B cell (primary cell): ENCODE results near the gene ME1. TPM values are rescaled to one million over a fixed set of nuclear protein-coding genes. Genes with fewer than 3 reads are reported as not detected.

ENCODE experiments used
- ATAC-seq: fragments of 200-7000 bp; cut with Tn5 transposase; one replicate; pipeline ENCODE4 v1.10.0; 2021; ENCODE audit warnings: low read depth, mild to moderate bottlenecking, moderate number of reproducible peaks, moderate library complexity
- CTCF ChIA-PET: fragments of 350-600 bp; sonication (Branson Sonifier 250); formaldehyde crosslinking; loops from one replicate; lab custom pipeline; 2021; ENCODE audit warnings: antibody characterized with exemption, inconsistent platforms; lab: Charles Lee
- POLR2A ChIA-PET: fragments of 350-600 bp; sonication (Branson Sonifier 250); formaldehyde crosslinking; loops from one replicate; lab custom pipeline; 2021; ENCODE audit warnings: antibody characterized with exemption; lab: Charles Lee
- DNase-seq: peaks from one replicate; pipeline ENCODE4 v3.0.0; 2013
- H2AFZ ChIP-seq: 2 replicates; pipeline ENCODE4 v1.6.1; 2012; ENCODE audit warnings: mild to moderate bottlenecking, low read depth, low read length; ENCODE audit not compliant: insufficient read depth, poor library complexity, severe bottlenecking
- H3K27ac ChIP-seq, 2 donors: 1 replicate in 1 of 2; 2 replicates in 1 of 2; pipeline ENCODE4 v1.5.1; 2012 to 2013; ENCODE audit warnings: low read length in 2 of 2, mild to moderate bottlenecking in 2 of 2, moderate library complexity in 1 of 2
- H3K27me3 ChIP-seq, 4 experiments: fragments of 200-600 bp in 1 of 4; sonication (generic) in 1 of 4; replicated peaks in 1 of 4; 1 replicate in 2 of 4; 2 replicates in 2 of 4; pipeline versions ENCODE4 v1.6.1 to v1.7.0; 2013 to 2016; ENCODE audit warnings: low read length in 3 of 4, mild to moderate bottlenecking in 2 of 4, mixed read lengths in 1 of 4, moderate library complexity in 1 of 4; ENCODE audit not compliant: insufficient read depth in 4 of 4, control insufficient read depth in 3 of 4; ENCODE audit errors: control extremely low read depth in 1 of 4
- H3K36me3 ChIP-seq, 2 experiments: replicated peaks in 1 of 2; 1 replicate in 1 of 2; 2 replicates in 1 of 2; pipeline versions ENCODE4 v1.6.1 to v1.7.1; 2013; ENCODE audit warnings: low read length in 1 of 2; ENCODE audit not compliant: insufficient read depth in 2 of 2, control insufficient read depth in 1 of 2; ENCODE audit errors: control extremely low read depth in 1 of 2, extremely low read depth in 1 of 2
- H3K4me1 ChIP-seq, 2 donors: fragments of 200-600 bp in 1 of 2; sonication (generic) in 1 of 2; 1 replicate in 1 of 2; 2 replicates in 1 of 2; pipeline versions ENCODE4 v1.5.1 to v1.6.1; 2013 to 2017; ENCODE audit warnings: low read length in 2 of 2; ENCODE audit not compliant: control insufficient read depth in 2 of 2, insufficient read depth in 2 of 2
- H3K4me2 ChIP-seq: replicated peaks from 2 replicates; pipeline ENCODE3; 2012; ENCODE audit warnings: mild to moderate bottlenecking, low read depth, low read length; ENCODE audit not compliant: poor library complexity, severe bottlenecking
- H3K4me3 ChIP-seq, 5 experiments: fragments of 200-600 bp in 1 of 5; sonication (generic) in 1 of 5; 1 replicate in 3 of 5; 2 replicates in 2 of 5; pipeline versions ENCODE4 v1.5.1 to v1.7.0; 2011 to 2016; ENCODE audit warnings: low read length in 4 of 5, mild to moderate bottlenecking in 4 of 5, low read depth in 2 of 5, control low read depth in 1 of 5, moderate library complexity in 1 of 5; ENCODE audit not compliant: insufficient read depth in 1 of 5; ENCODE audit errors: control extremely low read depth in 1 of 5, extremely low read depth in 1 of 5
- H3K79me2 ChIP-seq: fragments of 200-600 bp; sonication (generic); one replicate; pipeline ENCODE4 v1.6.0; 2016; ENCODE audit warnings: low read length; ENCODE audit not compliant: control insufficient read depth, insufficient read depth
- H3K9ac ChIP-seq: fragments of 200-600 bp; sonication (generic); 2 replicates; pipeline ENCODE4 v1.6.1; 2017; ENCODE audit warnings: mild to moderate bottlenecking, low read length, moderate library complexity
- H3K9me3 ChIP-seq, 3 donors: one replicate each; pipeline versions ENCODE4 v1.6.1 to v1.7.1; 2013; ENCODE audit warnings: low read length in 2 of 3; ENCODE audit not compliant: control insufficient read depth in 2 of 3, insufficient read depth in 1 of 3; ENCODE audit errors: control extremely low read depth in 1 of 3
- H4K20me1 ChIP-seq: 2 replicates; pipeline ENCODE4 v1.6.0; 2012; ENCODE audit warnings: mild to moderate bottlenecking, low read length; ENCODE audit not compliant: insufficient read depth, control insufficient read depth, poor library complexity, severe bottlenecking
- H3K27ac Mint-ChIP-seq: one replicate; pipeline ENCODE4 v1.8.0; 2021; ENCODE audit warnings: mixed read lengths
- H3K27me3 Mint-ChIP-seq: one replicate; pipeline ENCODE4 v1.8.0; 2021; ENCODE audit warnings: mixed read lengths
- H3K4me1 Mint-ChIP-seq: one replicate; pipeline ENCODE4 v1.8.0; 2021; ENCODE audit warnings: mixed read lengths
- H3K4me3 Mint-ChIP-seq: one replicate; pipeline ENCODE4 v1.8.0; 2021; ENCODE audit warnings: mixed read lengths
- H3K9me3 Mint-ChIP-seq: one replicate; pipeline ENCODE4 v1.8.0; 2022; ENCODE audit warnings: mixed read lengths; ENCODE audit not compliant: insufficient read depth
- CTCF ChIP-seq: fragments of 200-600 bp; IDR thresholded peaks from one replicate; pipeline ENCODE4 v1.8.0; 2022; ENCODE audit warnings: antibody characterized with exemption, mild to moderate bottlenecking
- EZH2 ChIP-seq: IDR thresholded peaks from 2 replicates; pipeline ENCODE4 v1.6.1; 2012; ENCODE audit warnings: borderline replicate concordance, low read depth, mild to moderate bottlenecking, moderate library complexity, low read length; ENCODE audit not compliant: insufficient read depth, poor library complexity, severe bottlenecking
- WGBS: methylation state at CpG from one replicate; pipeline ENCODE4 v1.1.5; 2013; ENCODE audit warnings: missing lambda C conversion rate; ENCODE audit not compliant: insufficient coverage; 5-methylcytosine and 5-hydroxymethylcytosine counted together
- intact Hi-C: fragments of 100-400 bp; cut with micrococcal nuclease; formaldehyde crosslinking; loops from one replicate; pipeline ENCODE4 v1.10.0; 2022
- polyA plus RNA-seq: library from polyadenylated mRNA; depleted of rRNA; stranded (reverse); fragments of >200 nt; gene quantifications from 2 replicates; pipeline ENCODE4 v1.2.3, GENCODE V29; 2012
- total RNA-seq, 2 donors: library from RNA; stranded (reverse); fragments of 120-200 nt in 1 of 2; gene quantifications; 1 replicate in 1 of 2; 2 replicates in 1 of 2; pipeline versions ENCODE4 v1.2.3 to v1.2.4, GENCODE V29; 2013 to 2022

ME1 gene
- total and polyA plus RNA-seq, 2 donors (not counting 1 experiment from before 2014, with no cell fraction given): not detected

- CTCF ChIA-PET: no interaction called here
- Histone ChIP-seq H3K27ac (no peak overlapping the region), H3K36me3 (no peaks in the 10 kb centered on the region), H3K4me3 (no peak overlapping the region), H3K9me3 (no peaks in the 10 kb centered on the region), H2AFZ (no peak overlapping the region), H3K4me1 (no peaks in the 10 kb centered on the region), H4K20me1 (no peaks in the 10 kb centered on the region), H3K9ac (no peak overlapping the region), H3K79me2 (no peaks in the 10 kb centered on the region), H3K4me2 (no peak overlapping the region), H3K27me3 (no peaks in the 10 kb centered on the region)
- Mint-ChIP-seq H3K27ac (no peak overlapping the region), H3K4me3 (no peak overlapping the region), H3K9me3 (peaks cover 2% of the 10 kb centered on the region), H3K27me3 (no peaks in the 10 kb centered on the region), H3K4me1 (no peaks in the 10 kb centered on the region)
- DNase-seq (no peak), ATAC-seq (no peak)
- WGBS: no CpG with 5 or more reads among the region's 4 CpGs
- POLR2A ChIA-PET: no interaction called here
- TF ChIP-seq EZH2: no peak
- no peak for TF ChIP-seq CTCF
- intact Hi-C loops: no loop called here
Observed at GRCh38 chr6:83285917-83286316, 144.9 kb downstream of the ME1 start.

GRCh38 chr6:83273596-83273995 is 157.3 kb downstream of the ME1 start:
- Histone ChIP-seq H3K4me1 (no peaks in the 10 kb centered on the region), H3K36me3 (no peaks in the 10 kb centered on the region), H3K79me2 (no peaks in the 10 kb centered on the region), H3K4me2 (no peak overlapping the region), H3K27ac (no peak overlapping the region), H2AFZ (no peak overlapping the region), H3K27me3 (no peaks in the 10 kb centered on the region), H3K9ac (no peak overlapping the region), H3K9me3 (no peaks in the 10 kb centered on the region), H4K20me1 (no peaks in the 10 kb centered on the region), H3K4me3 (no peak overlapping the region)
- no peaks in the 10 kb centered on the region for H3K9me3 Mint-ChIP-seq
- no peak overlapping the region for H3K27ac Mint-ChIP-seq
- peaks cover 11% of the 10 kb centered on the region for H3K27me3 Mint-ChIP-seq
- ATAC-seq (no peak), DNase-seq (no peak)
- WGBS: no CpG with 5 or more reads among the region's 1 CpG
- intact Hi-C loops: no loop called here
- TF ChIP-seq CTCF: no peak
- no peak for TF ChIP-seq EZH2
- CTCF ChIA-PET: no interaction called here
- H3K4me1 Mint-ChIP-seq: no peaks in the 10 kb centered on the region
- POLR2A ChIA-PET: no interaction called here
- no peak overlapping the region for H3K4me3 Mint-ChIP-seq
